Measurements from ENCODE around the gene DNAJB8.

DNA sequence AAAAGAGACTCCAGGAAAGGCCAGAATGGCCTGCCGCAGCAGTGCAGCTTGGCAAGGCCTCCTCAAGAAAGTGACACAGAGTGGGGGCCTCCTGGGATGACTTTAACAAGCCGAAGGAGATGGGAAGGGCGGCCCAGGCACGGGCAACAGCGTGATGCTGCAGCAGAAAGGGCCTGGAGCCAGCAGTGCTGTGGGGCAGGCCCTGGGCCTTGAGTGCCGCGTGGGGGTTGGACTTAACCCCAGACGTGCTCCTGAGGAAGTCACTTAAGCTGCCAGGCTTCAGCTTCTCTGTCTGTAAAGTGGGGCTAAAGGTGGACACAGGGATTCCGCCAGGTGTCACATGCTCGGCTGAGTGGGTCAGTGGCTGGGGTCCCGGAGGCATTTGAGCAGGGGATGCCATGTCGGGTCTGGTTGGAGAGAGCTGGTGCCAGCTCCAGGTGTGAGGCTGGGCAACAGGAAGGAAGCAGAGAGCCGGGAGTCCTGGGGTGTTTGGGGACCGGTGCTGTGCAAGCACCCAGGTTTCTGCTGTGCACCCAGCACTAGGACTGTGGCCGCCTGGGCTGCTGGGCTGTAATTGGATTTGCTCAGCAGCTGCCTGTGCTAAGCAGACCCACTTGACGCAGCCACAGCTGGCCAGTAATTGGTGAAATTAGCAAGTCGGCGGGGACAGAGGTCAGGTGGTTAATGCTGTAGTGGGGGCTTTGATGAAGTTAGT, 7.8 kb downstream of the DNAJB8 start:
- TF ChIP-seq, protein P1, sequence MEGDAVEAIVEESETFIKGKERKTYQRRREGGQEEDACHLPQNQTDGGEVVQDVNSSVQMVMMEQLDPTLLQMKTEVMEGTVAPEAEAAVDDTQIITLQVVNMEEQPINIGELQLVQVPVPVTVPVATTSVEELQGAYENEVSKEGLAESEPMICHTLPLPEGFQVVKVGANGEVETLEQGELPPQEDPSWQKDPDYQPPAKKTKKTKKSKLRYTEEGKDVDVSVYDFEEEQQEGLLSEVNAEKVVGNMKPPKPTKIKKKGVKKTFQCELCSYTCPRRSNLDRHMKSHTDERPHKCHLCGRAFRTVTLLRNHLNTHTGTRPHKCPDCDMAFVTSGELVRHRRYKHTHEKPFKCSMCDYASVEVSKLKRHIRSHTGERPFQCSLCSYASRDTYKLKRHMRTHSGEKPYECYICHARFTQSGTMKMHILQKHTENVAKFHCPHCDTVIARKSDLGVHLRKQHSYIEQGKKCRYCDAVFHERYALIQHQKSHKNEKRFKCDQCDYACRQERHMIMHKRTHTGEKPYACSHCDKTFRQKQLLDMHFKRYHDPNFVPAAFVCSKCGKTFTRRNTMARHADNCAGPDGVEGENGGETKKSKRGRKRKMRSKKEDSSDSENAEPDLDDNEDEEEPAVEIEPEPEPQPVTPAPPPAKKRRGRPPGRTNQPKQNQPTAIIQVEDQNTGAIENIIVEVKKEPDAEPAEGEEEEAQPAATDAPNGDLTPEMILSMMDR (conservative IDR thresholded peaks at IDR 0.05 in 1 of 2, IDR thresholded peaks at IDR 0.05 in 1 of 2; ENCODE audit: low read depth in 1 of 2, low read length in 2 of 2), result no peak
- no peak for TF ChIP-seq EZH2 (IDR thresholded peaks at IDR 0.05; ENCODE audit: low read length, missing control alignments)

Data from fibroblast of lung (primary cell).